Type B pancreatic cell (in vitro differentiated cells): ENCODE results near the gene SUSD1. TPM values are rescaled to one million over a fixed set of nuclear protein-coding genes. Genes with fewer than 3 reads are reported as not detected.

Experiments used
- DNase-seq: peaks from one replicate; pipeline ENCODE4 v3.0.0; 2021; ENCODE audit warnings: mixed read lengths; ENCODE audit not compliant: unreplicated experiment; ENCODE audit errors: extremely low spot score
- H3K27ac Mint-ChIP-seq: 2 replicates; pipeline ENCODE4 v1.8.0; 2021; ENCODE audit warnings: mild to moderate bottlenecking, mixed read lengths
- H3K27me3 Mint-ChIP-seq: 2 replicates; pipeline ENCODE4 v1.8.0; 2021; ENCODE audit warnings: mixed read lengths
- H3K36me3 Mint-ChIP-seq: 2 replicates; pipeline ENCODE4 v1.8.0; 2021; ENCODE audit warnings: mixed read lengths
- H3K4me1 Mint-ChIP-seq: one replicate; pipeline ENCODE4 v1.8.0; 2021; ENCODE audit warnings: mixed read lengths; ENCODE audit not compliant: unreplicated experiment
- H3K4me3 Mint-ChIP-seq: 2 replicates; pipeline ENCODE4 v1.8.0; 2021; ENCODE audit warnings: mild to moderate bottlenecking, mixed read lengths
- H3K9me3 Mint-ChIP-seq: 2 replicates; pipeline ENCODE4 v1.8.0; 2021; ENCODE audit warnings: mixed read lengths
- CTCF ChIP-seq: fragments of 200-600 bp; sonication (generic); conservative IDR thresholded peaks from 2 replicates; pipeline ENCODE4 v1.5.0; 2021; ENCODE audit warnings: antibody characterized with exemption, mild to moderate bottlenecking
- long read RNA-seq: library from polyadenylated mRNA; unstranded; transcript quantifications from one replicate; pipeline ENCODE4 v2.0.0, GENCODE V29; 2020
- total RNA-seq: library from RNA; stranded (reverse); gene quantifications from 2 replicates; pipeline ENCODE4 v1.2.1, GENCODE V29; 2021; ENCODE audit warnings: low replicate concordance

The SUSD1 gene
- total RNA-seq = 16.3 and 21.8 TPM in 2 replicates
- long read RNA-seq, partial matches to known transcripts = 12 of 21 reads
- long read RNA-seq, other reads (novel, unspliced or antisense) = 8 of 21 reads

GRCh38 chr9:112174965-112175795, at the start of gene SUSD1:
Gene SUSD1, minus strand, starts transcription at chr9:112175297. Its CDS starts 62 bp downstream, at chr9:112175235.
- H3K27ac Mint-ChIP-seq = peak within 1 kb of the TSS; percentile 96
- DNase-seq = no peak
- H3K4me3 Mint-ChIP-seq = peak within 1 kb of the TSS; percentile 88
- H3K9me3 Mint-ChIP-seq = peaks cover 11% of the 10 kb centered on the region
- H3K36me3 Mint-ChIP-seq = peaks cover 18% of the 10 kb centered on the region
- H3K4me1 Mint-ChIP-seq = peaks cover 26% of the 10 kb centered on the region
- peaks cover 19% of the 10 kb centered on the region for H3K27me3 Mint-ChIP-seq
- TF ChIP-seq CTCF = no peak

- Mint-ChIP-seq H3K9me3 (no peaks in the 10 kb centered on the region), H3K4me3 (no peak overlapping the region), H3K27me3 (no peaks in the 10 kb centered on the region), H3K36me3 (peaks cover 33% of the 10 kb centered on the region), H3K27ac (no peak overlapping the region), H3K4me1 (no peaks in the 10 kb centered on the region)
- no peak for DNase-seq
- TF ChIP-seq CTCF = no peak
These were observed 49.5 kb upstream of the SUSD1 start for GRCh38 chr9:112224401-112225289.

- Mint-ChIP-seq H3K4me3 (no peak overlapping the region), H3K36me3 (peaks cover 30% of the 10 kb centered on the region), H3K27ac (no peak overlapping the region), H3K4me1 (peaks cover 5% of the 10 kb centered on the region), H3K27me3 (no peaks in the 10 kb centered on the region), H3K9me3 (no peaks in the 10 kb centered on the region)
- no peak for TF ChIP-seq CTCF
- DNase-seq = no peak
These were observed 43.8 kb upstream of the SUSD1 start for GRCh38 chr9:112218908-112219307.

GRCh38 chr9:112212926-112213325, 37.8 kb upstream of the SUSD1 start:
- Mint-ChIP-seq H3K36me3 (peaks cover 49% of the 10 kb centered on the region), H3K27ac (no peak overlapping the region), H3K27me3 (no peaks in the 10 kb centered on the region), H3K4me1 (peaks cover 5% of the 10 kb centered on the region), H3K9me3 (peaks cover 4% of the 10 kb centered on the region), H3K4me3 (no peak overlapping the region)
- no peak for TF ChIP-seq CTCF
- no peak for DNase-seq

- Mint-ChIP-seq H3K9me3 (peaks cover 18% of the 10 kb centered on the region), H3K36me3 (peaks cover 54% of the 10 kb centered on the region), H3K4me1 (no peaks in the 10 kb centered on the region), H3K4me3 (no peak overlapping the region), H3K27ac (no peak overlapping the region), H3K27me3 (no peaks in the 10 kb centered on the region)
- no peak for DNase-seq
- no peak for TF ChIP-seq CTCF
These were observed 32.4 kb upstream of the SUSD1 start for GRCh38 chr9:112207451-112207850.
